HG03558 (cell line): ENCODE results near the gene CCDC14.
"Not testable (repeated sequence)": the region's sequence is repeated elsewhere in the genome, so short reads cannot be mapped to it uniquely, and the experiment has no call there.

ENCODE experiments used
- ATAC-seq: cut with Tn5 transposase; IDR thresholded peaks from one replicate; pipeline ENCODE4 v1.9.1; 2021; ENCODE audit warnings: moderate number of reproducible peaks; ENCODE audit not compliant: unreplicated experiment; ENCODE audit errors: extremely low read depth

The CCDC14 gene

GRCh38 chr3:123971406-123971805 is 10.4 kb upstream of the CCDC14 start:
- ATAC-seq, result no peak

- ATAC-seq, result not testable (repeated sequence)
Observed at GRCh38 chr3:123967260-123967659, 6.2 kb upstream of the CCDC14 start.

DNA sequence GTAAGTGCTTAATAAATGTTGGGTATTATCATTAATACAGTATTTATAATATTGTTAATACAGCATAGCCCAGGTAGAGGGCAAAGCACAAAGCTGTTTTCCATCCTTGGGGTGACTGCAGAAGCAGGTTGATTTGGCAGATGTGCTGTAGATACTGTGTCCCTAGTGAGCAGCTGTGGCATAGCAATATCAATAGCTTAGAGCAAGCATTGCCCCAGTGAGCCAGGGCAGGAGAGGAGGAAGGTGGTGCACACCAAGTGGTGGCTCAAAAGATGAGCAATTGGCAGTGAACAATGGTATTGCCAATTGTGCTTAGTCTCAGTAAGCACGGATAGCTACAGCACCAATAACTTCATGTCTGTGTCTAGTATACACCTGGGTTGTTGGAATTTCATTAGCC is 5.8 kb upstream of the CCDC14 start:
- ATAC-seq, result not testable (repeated sequence)

DNA sequence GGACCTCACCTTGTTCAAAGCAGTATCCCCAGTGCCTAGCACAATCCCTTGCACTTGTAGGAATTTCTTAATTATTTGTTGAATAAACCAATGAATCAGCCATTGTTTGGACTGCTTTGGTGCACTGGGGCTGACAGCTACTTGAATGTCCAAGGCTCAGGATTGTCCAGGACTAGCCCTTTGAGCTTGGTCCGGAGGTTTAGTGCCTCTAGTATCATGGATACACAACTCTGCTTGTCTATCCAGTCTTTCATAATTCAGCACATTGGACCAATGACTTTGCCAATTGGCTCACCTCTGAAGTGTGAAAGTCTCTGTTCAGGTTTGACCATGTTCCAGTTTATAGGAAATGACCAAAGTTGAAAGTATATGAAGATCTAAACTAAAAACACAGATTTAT is 3.8 kb upstream of the CCDC14 start:
- ATAC-seq, result not testable (repeated sequence)

GRCh38 chr3:123961508-123961856 is 453 bp upstream of the CCDC14 start:
- no peak for ATAC-seq

GRCh38 chr3:123953735-123954134 is 7.3 kb downstream of the CCDC14 start:
- ATAC-seq, result no peak

DNA sequence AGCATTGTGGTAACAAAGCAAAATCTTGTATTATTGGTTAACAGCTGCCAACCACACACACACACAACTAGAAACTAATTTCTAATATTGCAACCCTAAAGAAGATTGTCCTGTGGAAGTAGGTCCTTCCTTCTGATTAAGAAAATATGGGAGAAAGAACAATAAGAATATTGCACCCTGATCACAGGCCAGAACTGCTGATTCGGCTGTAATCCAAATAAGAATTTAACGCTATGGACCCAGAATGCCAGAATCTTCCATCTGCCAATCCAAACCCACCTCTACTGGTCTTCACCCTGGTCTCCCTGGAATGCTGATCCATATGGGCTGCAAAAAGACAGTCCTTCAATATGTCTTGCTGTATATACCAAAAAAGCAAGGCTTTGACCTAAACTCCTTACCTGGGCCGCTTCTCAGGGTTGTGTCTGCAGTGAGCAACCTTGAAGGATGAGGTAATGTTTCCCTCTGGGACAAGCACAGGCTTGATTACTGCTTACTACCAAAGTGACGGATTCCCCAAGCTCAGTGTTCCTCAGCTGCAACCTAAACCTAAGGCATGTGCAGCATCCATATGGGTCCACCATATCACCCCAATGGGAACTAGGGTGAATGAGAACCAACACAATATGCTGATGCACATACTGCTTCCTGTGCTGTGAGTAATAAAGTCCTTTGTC is 8.0 kb downstream of the CCDC14 start:
- no peak for ATAC-seq

GRCh38 chr3:123951522-123952447 is 9.2 kb downstream of the CCDC14 start:
- ATAC-seq, result no peak

- ATAC-seq, result no peak
Observed at GRCh38 chr3:123949641-123950040, 11.4 kb downstream of the CCDC14 start.

- ATAC-seq, result no peak
Observed at GRCh38 chr3:123948449-123948848, 12.6 kb downstream of the CCDC14 start.

DNA sequence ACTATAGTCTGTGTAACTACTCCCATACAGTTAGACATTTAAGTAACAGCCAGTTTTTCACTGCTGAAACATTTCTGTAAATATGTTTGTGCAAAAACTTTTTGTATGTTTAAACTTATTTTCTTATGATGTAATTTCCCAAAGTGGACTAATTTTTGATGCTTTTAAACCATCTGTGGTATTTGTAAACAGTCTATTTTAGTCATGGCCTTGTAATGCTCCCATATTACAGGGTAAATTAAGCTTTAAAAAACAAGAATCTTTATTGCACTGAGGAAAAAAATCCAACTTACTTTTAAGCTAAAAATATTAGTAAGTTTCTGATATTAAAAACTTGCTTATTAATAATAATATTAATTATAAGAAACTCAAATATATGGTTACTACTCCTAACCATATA is 13.5 kb downstream of the CCDC14 start:
- ATAC-seq, result no peak

- ATAC-seq, result no peak
Observed at GRCh38 chr3:123941542-123941941, 19.5 kb downstream of the CCDC14 start.

DNA sequence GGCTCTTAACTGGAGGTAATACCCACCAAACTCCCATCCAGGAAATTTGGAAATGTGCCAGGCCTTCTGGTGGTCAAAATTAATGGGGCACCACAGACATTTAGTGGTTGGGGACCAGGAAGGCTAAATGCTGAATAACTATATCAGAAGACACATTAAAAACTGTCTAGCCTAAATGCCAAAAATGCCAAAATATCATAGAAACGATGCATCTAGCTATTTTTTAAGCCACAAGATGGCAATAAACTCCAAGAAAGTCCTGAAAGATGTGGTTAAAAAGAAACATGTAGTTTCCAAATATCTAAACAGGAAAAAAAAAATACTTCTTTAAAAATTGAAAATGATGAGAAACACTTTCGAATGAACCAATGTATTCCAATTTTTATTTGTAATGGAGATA is 19.9 kb downstream of the CCDC14 start:
- no peak for ATAC-seq

DNA sequence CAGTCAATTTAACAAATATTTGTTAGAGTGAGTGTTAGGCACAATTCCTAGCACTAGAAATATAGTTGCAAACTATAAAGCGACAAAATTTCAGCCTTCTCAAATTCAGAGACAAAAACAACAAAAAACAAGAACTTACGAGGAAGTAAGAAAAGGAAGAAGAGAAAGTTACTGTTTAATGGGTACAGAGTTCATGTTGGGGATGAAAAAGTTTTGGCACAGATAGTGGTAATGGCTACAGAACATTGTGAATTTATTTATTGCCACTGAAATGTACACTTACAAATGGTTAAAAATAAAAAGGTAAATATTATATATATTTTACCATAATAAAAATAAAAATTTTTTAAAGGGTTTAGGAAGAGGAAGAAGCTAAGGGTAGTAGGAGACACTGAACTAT is 21.3 kb downstream of the CCDC14 start:
- ATAC-seq, result no peak

DNA sequence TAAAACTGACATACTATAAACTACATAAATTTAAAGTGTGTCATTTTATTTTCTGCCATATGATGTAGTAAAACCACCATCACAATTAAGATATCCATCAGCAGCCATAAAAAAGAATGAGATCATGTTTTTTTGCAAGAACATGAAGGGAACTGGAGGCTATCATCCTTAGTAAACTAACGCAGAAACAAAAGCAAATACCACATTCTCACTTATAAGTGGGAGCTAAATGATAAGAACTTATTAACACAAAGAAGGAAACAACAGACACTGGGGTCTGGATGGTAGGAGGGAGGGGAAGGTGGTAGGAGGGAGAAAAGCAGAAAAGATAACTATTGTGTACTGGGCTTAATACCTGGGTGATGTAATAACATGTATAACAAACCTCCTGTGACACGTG is 24.6 kb downstream of the CCDC14 start:
- no peak for ATAC-seq

GRCh38 chr3:123935830-123936229 is 25.2 kb downstream of the CCDC14 start:
- ATAC-seq, result no peak

- ATAC-seq, result no peak
Observed at GRCh38 chr3:123934250-123934649, 26.8 kb downstream of the CCDC14 start.

DNA sequence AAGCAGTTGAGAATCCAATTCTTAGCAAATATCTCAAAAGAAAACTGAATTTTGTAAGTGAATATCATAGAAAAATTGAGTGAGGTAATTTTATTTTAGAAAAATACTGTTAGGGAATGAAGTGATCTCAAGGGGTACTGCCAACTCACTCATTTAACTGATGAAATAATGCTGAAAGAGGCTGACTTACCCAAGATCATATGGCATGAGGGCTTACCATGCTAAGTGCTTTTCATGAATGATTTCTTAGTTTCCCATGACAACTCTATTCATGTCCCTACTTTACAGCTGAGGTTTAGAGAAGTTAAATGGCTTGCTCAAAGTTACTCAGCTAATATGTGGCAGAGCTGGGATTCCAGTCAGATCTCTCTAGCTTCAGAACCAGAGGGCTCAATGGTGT is 30.6 kb downstream of the CCDC14 start:
- ATAC-seq, result no peak

GRCh38 chr3:123929325-123929724 is 31.7 kb downstream of the CCDC14 start:
- no peak for ATAC-seq

- no peak for ATAC-seq
Observed at GRCh38 chr3:123926396-123926795, 34.6 kb downstream of the CCDC14 start.

DNA sequence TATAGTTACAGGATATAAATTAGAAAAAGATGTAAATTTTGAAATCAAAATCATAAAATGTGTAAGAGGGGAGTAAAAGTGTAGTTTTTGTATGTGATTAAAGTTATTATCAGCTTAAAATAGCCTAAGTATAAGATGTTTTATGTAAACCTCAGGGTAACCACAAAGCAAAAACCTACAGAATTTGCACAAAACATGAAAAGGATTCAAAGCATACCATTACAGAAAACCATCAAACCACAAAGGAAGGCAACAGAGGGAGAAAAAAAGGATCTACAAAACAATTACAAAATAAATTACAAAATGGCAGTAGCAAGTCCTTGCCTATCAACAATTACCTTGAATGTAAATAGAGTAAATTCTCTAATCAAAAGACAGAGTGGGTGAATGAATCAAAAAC is 40.2 kb downstream of the CCDC14 start:
- ATAC-seq, result no peak

- no peak for ATAC-seq
Observed at GRCh38 chr3:123920383-123920782, 40.6 kb downstream of the CCDC14 start.
